ENCODE measurements around the gene XCR1. TPM values are rescaled to one million over a fixed set of nuclear protein-coding genes. Genes with fewer than 3 reads are reported as not detected.

XCR1 gene
- total RNA-seq, 4 donors from 2014 or later = 0.38 to 8.2 (median 3.0) TPM

GRCh38 chr3:45986303-45986982 is 40.8 kb downstream of the XCR1 start:
- 54 to 61% methylated on average over 5 of the region's 5 CpGs for WGBS, 2 donors

GRCh38 chr3:45985532-45986302 is 41.6 kb downstream of the XCR1 start:
- TF ChIP-seq CTCF (IDR thresholded peaks at IDR 0.05) (no peak), POLR2A (IDR thresholded peaks at IDR 0.05) (no peak)
- intact Hi-C loops (cut with DNase I; ENCODE audit: low total_unique reads) = no loop called here
- no peak overlapping the region for H3K4me3 ChIP-seq (ENCODE audit: low read depth, poor library complexity, severe bottlenecking)
- WGBS, 2 donors = 73 to 78% methylated on average over 13 of the region's 13 CpGs
- no peak for DNase-seq (ENCODE audit: low spot score in 2 of 2)

More at GRCh38 chr3:45986303-45986982, 40.8 kb downstream of the XCR1 start:
- DNase-seq (ENCODE audit: low spot score in 2 of 2) = no peak
- intact Hi-C loops (cut with DNase I; ENCODE audit: low total_unique reads) = no loop called here
- no peak overlapping the region for H3K4me3 ChIP-seq (ENCODE audit: low read depth, poor library complexity, severe bottlenecking)
- TF ChIP-seq CTCF (IDR thresholded peaks at IDR 0.05) = no peak
- no peak for TF ChIP-seq POLR2A (IDR thresholded peaks at IDR 0.05)

GRCh38 chr3:45984331-45985312 is 42.7 kb downstream of the XCR1 start:
- no peak overlapping the region for H3K4me3 ChIP-seq (ENCODE audit: low read depth, poor library complexity, severe bottlenecking)
- 76 to 78% methylated on average over 8 of the region's 8 CpGs for WGBS, 2 donors
- intact Hi-C loops (cut with DNase I; ENCODE audit: low total_unique reads) = no loop called here
- TF ChIP-seq POLR2A (IDR thresholded peaks at IDR 0.05) (no peak), CTCF (IDR thresholded peaks at IDR 0.05) (no peak)
- no peak for DNase-seq (ENCODE audit: low spot score in 2 of 2)

GRCh38 chr3:45983770-45984169 is 43.5 kb downstream of the XCR1 start:
- H3K4me3 ChIP-seq (ENCODE audit: low read depth, poor library complexity, severe bottlenecking) = no peak overlapping the region
- DNase-seq (ENCODE audit: low spot score in 2 of 2) = no peak
- WGBS, 2 donors = 89 to 90% methylated on average over 3 of the region's 3 CpGs
- TF ChIP-seq CTCF (IDR thresholded peaks at IDR 0.05) (no peak), POLR2A (IDR thresholded peaks at IDR 0.05) (no peak)
- intact Hi-C loops (cut with DNase I; ENCODE audit: low total_unique reads) = no loop called here

- TF ChIP-seq POLR2A (IDR thresholded peaks at IDR 0.05) = no peak
- no peak for TF ChIP-seq CTCF (IDR thresholded peaks at IDR 0.05)
Measured at GRCh38 chr3:45981346-45982074, 45.8 kb downstream of the XCR1 start.

More at GRCh38 chr3:45981346-45982074, 45.8 kb downstream of the XCR1 start:
- WGBS, 2 donors = 74 to 76% methylated on average over 2 of the region's 2 CpGs
- intact Hi-C loops (cut with DNase I; ENCODE audit: low total_unique reads) = no loop called here
- no peak overlapping the region for H3K4me3 ChIP-seq (ENCODE audit: low read depth, poor library complexity, severe bottlenecking)
- DNase-seq (ENCODE audit: low spot score in 2 of 2) = no peak
